ENCODE data around the gene FCGBP.

Gene FCGBP

DNA sequence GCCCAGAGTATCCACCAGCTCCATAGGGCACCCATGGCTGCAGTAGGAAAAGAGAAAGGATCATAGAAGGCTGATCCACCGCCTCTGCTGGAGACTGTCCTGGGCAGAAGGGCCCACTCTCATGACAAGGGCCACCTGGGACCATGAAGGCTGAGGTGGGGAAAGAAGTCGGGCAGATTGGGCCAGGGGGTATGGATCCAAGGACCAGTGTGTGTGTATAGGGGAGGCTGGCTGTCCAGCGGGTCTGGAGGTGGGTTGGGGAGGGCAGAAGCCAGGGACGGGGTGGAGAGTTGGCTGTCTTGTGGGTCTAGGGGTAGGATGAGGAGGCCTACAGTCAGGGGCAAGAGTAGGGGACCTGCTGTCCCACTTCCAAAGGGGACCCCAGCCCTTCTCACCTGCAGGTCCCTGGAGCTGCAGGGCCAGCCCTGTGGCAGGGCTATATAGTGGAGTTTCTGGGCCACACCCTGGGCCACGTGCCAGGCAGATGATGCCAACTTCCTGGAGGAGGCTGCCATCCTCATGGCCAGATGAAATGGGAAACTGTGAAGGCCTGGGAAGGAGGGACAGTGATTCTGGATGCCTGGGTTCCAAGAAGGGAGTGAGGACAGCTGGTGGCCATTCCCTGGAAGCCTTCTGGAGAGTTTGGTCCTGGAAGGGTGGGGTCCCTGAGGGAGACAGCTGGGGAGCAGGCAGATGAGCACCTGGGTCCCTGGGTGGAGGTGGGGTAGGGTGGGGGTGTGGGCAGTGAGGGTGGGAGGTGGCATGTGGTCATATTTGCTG is at the start of gene FCGBP:
Gene FCGBP, minus strand, starts transcription at position 51 of the 780 bp plus-strand sequence.
- no peaks in the 10 kb centered on the region for H3K36me3 ChIP-seq (ENCODE audit: insufficient read depth, low read length)
- H3K9ac ChIP-seq (ENCODE audit: low read depth, low read length), result no peak within 1 kb of the TSS
- no peaks in the 10 kb centered on the region for H3K4me1 ChIP-seq (ENCODE audit: insufficient read depth, low read length)
- H3K9me3 ChIP-seq (ENCODE audit: control insufficient read depth, insufficient read depth, low read length), result no peaks in the 10 kb centered on the region

GRCh38 chr19:39983695-39984300 is 49.4 kb upstream of the FCGBP start:
- Histone ChIP-seq H3K9me3 (ENCODE audit: control insufficient read depth, insufficient read depth, low read length) (peaks cover 5% of the 10 kb centered on the region), H3K36me3 (ENCODE audit: insufficient read depth, low read length) (peaks cover 17% of the 10 kb centered on the region), H3K9ac (ENCODE audit: low read depth, low read length) (no peak overlapping the region), H3K4me1 (ENCODE audit: insufficient read depth, low read length) (no peaks in the 10 kb centered on the region)

DNA sequence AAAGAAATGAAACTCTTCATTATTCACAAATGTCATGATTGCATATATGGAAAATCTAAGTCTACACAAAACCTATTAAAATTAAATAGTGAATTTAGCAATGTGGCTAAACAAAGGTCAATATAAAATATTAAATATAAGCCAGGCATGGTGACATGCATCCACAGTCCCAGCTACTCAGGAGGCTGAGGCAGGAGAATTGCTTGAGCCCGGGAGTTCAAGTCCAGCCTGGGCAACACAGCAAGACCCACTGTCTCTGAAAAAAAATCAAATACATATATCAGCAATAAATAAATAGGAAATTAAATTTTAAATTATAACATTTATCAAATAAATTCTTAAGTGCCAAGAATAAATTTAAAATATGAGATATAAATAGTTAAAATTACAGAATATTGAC is 48.4 kb upstream of the FCGBP start:
- no peak overlapping the region for H3K9ac ChIP-seq (ENCODE audit: low read depth, low read length)
- H3K4me1 ChIP-seq (ENCODE audit: insufficient read depth, low read length), result no peaks in the 10 kb centered on the region
- H3K36me3 ChIP-seq (ENCODE audit: insufficient read depth, low read length), result peaks cover 19% of the 10 kb centered on the region
- H3K9me3 ChIP-seq (ENCODE audit: control insufficient read depth, insufficient read depth, low read length), result peaks cover 5% of the 10 kb centered on the region

- peaks cover 34% of the 10 kb centered on the region for H3K36me3 ChIP-seq (ENCODE audit: insufficient read depth, low read length)
- H3K9ac ChIP-seq (ENCODE audit: low read depth, low read length), result no peak overlapping the region
- H3K4me1 ChIP-seq (ENCODE audit: insufficient read depth, low read length), result no peaks in the 10 kb centered on the region
- H3K9me3 ChIP-seq (ENCODE audit: control insufficient read depth, insufficient read depth, low read length), result no peaks in the 10 kb centered on the region
Observed at GRCh38 chr19:39974377-39975155, 40.1 kb upstream of the FCGBP start.

GRCh38 chr19:39971380-39972035 is 37.1 kb upstream of the FCGBP start:
- H3K9ac ChIP-seq (ENCODE audit: low read depth, low read length), result peak overlapping the region; percentile 93
- peaks cover 26% of the 10 kb centered on the region for H3K36me3 ChIP-seq (ENCODE audit: insufficient read depth, low read length)
- no peaks in the 10 kb centered on the region for H3K4me1 ChIP-seq (ENCODE audit: insufficient read depth, low read length)
- H3K9me3 ChIP-seq (ENCODE audit: control insufficient read depth, insufficient read depth, low read length), result no peaks in the 10 kb centered on the region

- Histone ChIP-seq H3K36me3 (ENCODE audit: insufficient read depth, low read length) (peaks cover 26% of the 10 kb centered on the region), H3K4me1 (ENCODE audit: insufficient read depth, low read length) (no peaks in the 10 kb centered on the region), H3K9me3 (ENCODE audit: control insufficient read depth, insufficient read depth, low read length) (no peaks in the 10 kb centered on the region), H3K9ac (ENCODE audit: low read depth, low read length) (peak within 1 kb of the TSS; percentile 93)
Observed at GRCh38 chr19:39970675-39971379, 36.4 kb upstream of the FCGBP start, which contains the start of gene PSMC4. TSS of gene PSMC4 (plus strand) at chr19:39971165. CDS start at chr19:39971203, 38 bp downstream.

- Histone ChIP-seq H3K9me3 (ENCODE audit: control insufficient read depth, insufficient read depth, low read length) (no peaks in the 10 kb centered on the region), H3K36me3 (ENCODE audit: insufficient read depth, low read length) (peaks cover 22% of the 10 kb centered on the region), H3K9ac (ENCODE audit: low read depth, low read length) (peak overlapping the region; percentile 93), H3K4me1 (ENCODE audit: insufficient read depth, low read length) (no peaks in the 10 kb centered on the region)
Observed at GRCh38 chr19:39970425-39970674, 35.9 kb upstream of the FCGBP start.

- no peaks in the 10 kb centered on the region for H3K9me3 ChIP-seq (ENCODE audit: control insufficient read depth, insufficient read depth, low read length)
- peaks cover 22% of the 10 kb centered on the region for H3K36me3 ChIP-seq (ENCODE audit: insufficient read depth, low read length)
- H3K9ac ChIP-seq (ENCODE audit: low read depth, low read length), result peak overlapping the region; percentile 93
- H3K4me1 ChIP-seq (ENCODE audit: insufficient read depth, low read length), result no peaks in the 10 kb centered on the region
Observed at GRCh38 chr19:39969681-39970424, 35.4 kb upstream of the FCGBP start.

DNA sequence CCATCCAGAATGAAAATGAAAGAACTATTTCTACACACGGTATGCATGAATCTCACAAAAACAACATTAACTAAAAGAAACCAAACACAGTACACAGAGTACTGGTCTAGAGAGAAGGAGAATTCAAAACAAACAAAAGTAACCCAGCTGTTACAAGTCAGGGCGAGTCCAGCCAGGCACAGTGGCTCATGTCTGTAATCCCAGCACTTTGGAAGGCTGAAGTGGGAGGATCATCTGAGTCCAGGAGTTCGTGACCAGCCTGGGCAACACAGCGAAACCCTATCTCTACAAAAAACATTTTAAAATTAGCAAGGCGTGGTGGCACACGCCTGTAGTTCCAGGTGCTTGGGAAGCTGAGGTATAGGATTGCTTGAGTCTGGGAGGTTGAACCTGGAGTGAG is 34.8 kb upstream of the FCGBP start:
- Histone ChIP-seq H3K9ac (ENCODE audit: low read depth, low read length) (no peak overlapping the region), H3K9me3 (ENCODE audit: control insufficient read depth, insufficient read depth, low read length) (no peaks in the 10 kb centered on the region), H3K36me3 (ENCODE audit: insufficient read depth, low read length) (peaks cover 16% of the 10 kb centered on the region), H3K4me1 (ENCODE audit: insufficient read depth, low read length) (no peaks in the 10 kb centered on the region)

DNA sequence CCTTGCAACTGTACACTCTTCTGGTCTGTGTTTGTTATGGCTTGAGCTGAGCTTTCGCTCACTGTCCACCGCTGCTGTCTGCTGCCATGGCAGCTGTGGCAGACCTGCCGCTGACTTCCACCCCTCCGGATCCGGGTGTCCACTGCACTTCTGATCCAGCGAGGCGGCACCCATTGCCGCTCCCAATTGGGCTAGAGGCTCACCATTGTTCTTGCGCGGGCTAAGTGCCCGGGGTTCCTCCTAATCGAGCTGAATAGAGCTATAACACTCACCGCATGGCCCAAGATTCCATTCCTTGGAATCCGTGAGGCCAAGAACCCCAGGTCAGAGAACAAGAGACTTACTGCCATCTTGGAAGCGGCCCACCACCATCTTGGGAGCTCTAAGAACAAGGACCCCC is 34.4 kb upstream of the FCGBP start:
- H3K36me3 ChIP-seq (ENCODE audit: insufficient read depth, low read length), result peaks cover 11% of the 10 kb centered on the region
- H3K9me3 ChIP-seq (ENCODE audit: control insufficient read depth, insufficient read depth, low read length), result no peaks in the 10 kb centered on the region
- no peak overlapping the region for H3K9ac ChIP-seq (ENCODE audit: low read depth, low read length)
- H3K4me1 ChIP-seq (ENCODE audit: insufficient read depth, low read length), result no peaks in the 10 kb centered on the region

GRCh38 chr19:39967561-39967960 is 33.1 kb upstream of the FCGBP start:
- H3K9ac ChIP-seq (ENCODE audit: low read depth, low read length), result no peak overlapping the region
- no peaks in the 10 kb centered on the region for H3K4me1 ChIP-seq (ENCODE audit: insufficient read depth, low read length)
- peaks cover 4% of the 10 kb centered on the region for H3K36me3 ChIP-seq (ENCODE audit: insufficient read depth, low read length)
- no peaks in the 10 kb centered on the region for H3K9me3 ChIP-seq (ENCODE audit: control insufficient read depth, insufficient read depth, low read length)

DNA sequence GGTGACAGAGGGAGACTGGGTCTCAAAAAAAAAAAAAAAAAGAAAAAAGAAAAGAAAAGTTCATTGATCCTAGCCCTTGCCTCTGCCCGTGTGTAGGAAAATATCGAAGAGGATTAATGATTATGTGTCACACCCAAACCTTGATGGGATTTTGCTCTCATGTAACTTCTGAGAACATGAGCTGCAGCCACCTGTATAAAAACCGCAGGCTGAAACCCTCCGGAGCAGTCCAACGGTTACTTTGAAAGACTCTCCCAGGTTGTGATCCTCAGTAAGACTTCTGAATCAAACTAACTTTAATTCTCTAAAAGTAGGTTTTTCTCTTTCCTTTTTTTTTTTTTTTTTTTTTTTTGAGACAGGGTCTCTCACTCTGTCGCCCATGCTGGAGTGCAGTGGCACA is 32.2 kb upstream of the FCGBP start:
- H3K9ac ChIP-seq (ENCODE audit: low read depth, low read length), result no peak overlapping the region
- no peaks in the 10 kb centered on the region for H3K4me1 ChIP-seq (ENCODE audit: insufficient read depth, low read length)
- no peaks in the 10 kb centered on the region for H3K9me3 ChIP-seq (ENCODE audit: control insufficient read depth, insufficient read depth, low read length)
- H3K36me3 ChIP-seq (ENCODE audit: insufficient read depth, low read length), result no peaks in the 10 kb centered on the region

- H3K36me3 ChIP-seq (ENCODE audit: insufficient read depth, low read length), result no peaks in the 10 kb centered on the region
- no peaks in the 10 kb centered on the region for H3K9me3 ChIP-seq (ENCODE audit: control insufficient read depth, insufficient read depth, low read length)
- peaks cover 9% of the 10 kb centered on the region for H3K4me1 ChIP-seq (ENCODE audit: insufficient read depth, low read length)
- no peak overlapping the region for H3K9ac ChIP-seq (ENCODE audit: low read depth, low read length)
Observed at GRCh38 chr19:39963898-39964297, 29.5 kb upstream of the FCGBP start.
